GM21515 (cell line): ENCODE data around the gene POLDIP2.

Source experiments
- ATAC-seq: cut with Tn5 transposase; IDR thresholded peaks from one replicate; pipeline ENCODE4 v1.9.1; 2021; ENCODE audit not compliant: unreplicated experiment

Gene POLDIP2

GRCh38 chr17:28357061-28357900 lies at the start of gene POLDIP2:
Gene POLDIP2, minus strand, starts transcription at chr17:28357527. Its CDS starts 79 bp downstream, at chr17:28357448.
- ATAC-seq = peak; percentile 91

GRCh38 chr17:28406473-28406814 lies 49.1 kb upstream of the POLDIP2 start:
- ATAC-seq = no peak

- ATAC-seq = peak; percentile 67
Observed at GRCh38 chr17:28405632-28406472, 48.5 kb upstream of the POLDIP2 start, which contains the start of gene SLC46A1. Gene SLC46A1, minus strand, starts transcription at chr17:28406212. Its CDS starts 98 bp downstream, at chr17:28406114.

- no peak for ATAC-seq
Observed at GRCh38 chr17:28404812-28405570, 47.7 kb upstream of the POLDIP2 start.

- no peak for ATAC-seq
Observed at GRCh38 chr17:28404461-28404811, 47.1 kb upstream of the POLDIP2 start.

- ATAC-seq = no peak
Observed at GRCh38 chr17:28404007-28404406, 46.7 kb upstream of the POLDIP2 start.

GRCh38 chr17:28402844-28403243 lies 45.5 kb upstream of the POLDIP2 start:
- ATAC-seq = no peak

- ATAC-seq = no peak
Observed at GRCh38 chr17:28402224-28402630, 44.9 kb upstream of the POLDIP2 start.

- ATAC-seq = no peak
Observed at GRCh38 chr17:28399808-28400207, 42.5 kb upstream of the POLDIP2 start.

- no peak for ATAC-seq
Observed at GRCh38 chr17:28398280-28398981, 41.1 kb upstream of the POLDIP2 start.

- ATAC-seq = no peak
Observed at GRCh38 chr17:28397687-28398279, 40.5 kb upstream of the POLDIP2 start.

- ATAC-seq = no peak
Observed at GRCh38 chr17:28397275-28397674, 39.9 kb upstream of the POLDIP2 start.

- ATAC-seq = no peak
Observed at GRCh38 chr17:28396635-28397239, 39.4 kb upstream of the POLDIP2 start.

- no peak for ATAC-seq
Observed at GRCh38 chr17:28395968-28396367, 38.6 kb upstream of the POLDIP2 start.

GRCh38 chr17:28395426-28395825 lies 38.1 kb upstream of the POLDIP2 start:
- no peak for ATAC-seq

GRCh38 chr17:28394337-28395116 lies 37.2 kb upstream of the POLDIP2 start:
- no peak for ATAC-seq

- no peak for ATAC-seq
Observed at GRCh38 chr17:28392491-28392890, 35.2 kb upstream of the POLDIP2 start.

GRCh38 chr17:28391401-28391800 lies 34.1 kb upstream of the POLDIP2 start:
- no peak for ATAC-seq

GRCh38 chr17:28390984-28391383 lies 33.7 kb upstream of the POLDIP2 start:
- no peak for ATAC-seq
